GM06990 (cell line): Measurements from ENCODE around the gene VWA8.

Source experiments
- DNase-seq: peaks from one replicate; pipeline ENCODE4 v3.0.0-alpha.2; 2011; ENCODE audit not compliant: insufficient read length; ENCODE audit errors: extremely low read depth
- H3K27me3 ChIP-seq: replicated peaks from 2 replicates; pipeline ENCODE4 v1.6.0; 2011; ENCODE audit warnings: low read length; ENCODE audit not compliant: control insufficient read depth, insufficient read depth
- H3K36me3 ChIP-seq: 2 replicates; pipeline ENCODE4 v1.5.1; 2011; ENCODE audit warnings: low read length; ENCODE audit not compliant: control insufficient read depth, insufficient read depth
- H3K4me3 ChIP-seq: replicated peaks from 2 replicates; pipeline ENCODE4 v1.5.1; 2011; ENCODE audit warnings: low read depth, mild to moderate bottlenecking, control low read depth, low read length
- CTCF ChIP-seq: IDR thresholded peaks from 2 replicates; pipeline ENCODE4 v1.5.1; 2011; ENCODE audit warnings: low read length, control low read depth, mild to moderate bottlenecking, inconsistent platforms; ENCODE audit not compliant: insufficient read depth, poor library complexity, severe bottlenecking

VWA8 gene

GRCh38 chr13:41595298-41595697, 365.6 kb downstream of the VWA8 start:
- no peak for TF ChIP-seq CTCF
- Histone ChIP-seq H3K4me3 (no peak overlapping the region), H3K27me3 (no peaks in the 10 kb centered on the region), H3K36me3 (0 out of 2 replicates have a peak, but pooled peaks cover 2% of the 10 kb centered on the region)
- no peak for DNase-seq

- peaks cover 2% of the 10 kb centered on the region; the same call in 1 of the 2 replicates for H3K36me3 ChIP-seq
- no peak for DNase-seq
- no peaks in the 10 kb centered on the region for H3K27me3 ChIP-seq
- no peak for TF ChIP-seq CTCF
- H3K4me3 ChIP-seq = no peak overlapping the region
These were observed 370.3 kb downstream of the VWA8 start for GRCh38 chr13:41590643-41591042.

- peaks cover 2% of the 10 kb centered on the region; the same call in 1 of the 2 replicates for H3K36me3 ChIP-seq
- no peak for TF ChIP-seq CTCF
- no peak for DNase-seq
- no peak overlapping the region for H3K4me3 ChIP-seq
- no peaks in the 10 kb centered on the region for H3K27me3 ChIP-seq
These were observed 370.8 kb downstream of the VWA8 start for GRCh38 chr13:41590122-41590521.

GRCh38 chr13:41589434-41589833, 371.5 kb downstream of the VWA8 start:
- Histone ChIP-seq H3K36me3 (peaks cover 2% of the 10 kb centered on the region; the same call in 1 of the 2 replicates), H3K4me3 (no peak overlapping the region), H3K27me3 (no peaks in the 10 kb centered on the region)
- TF ChIP-seq CTCF = no peak
- DNase-seq = no peak

GRCh38 chr13:41588899-41589298, 372.0 kb downstream of the VWA8 start:
- peaks cover 2% of the 10 kb centered on the region; the same call in 1 of the 2 replicates for H3K36me3 ChIP-seq
- no peak overlapping the region for H3K4me3 ChIP-seq
- no peaks in the 10 kb centered on the region for H3K27me3 ChIP-seq
- no peak for TF ChIP-seq CTCF
- DNase-seq = no peak

GRCh38 chr13:41588448-41588847, 372.5 kb downstream of the VWA8 start:
- Histone ChIP-seq H3K4me3 (no peak overlapping the region), H3K27me3 (no peaks in the 10 kb centered on the region), H3K36me3 (peaks cover 2% of the 10 kb centered on the region; the same call in 1 of the 2 replicates)
- TF ChIP-seq CTCF = no peak
- no peak for DNase-seq
